B cell (primary cell): ENCODE measurements around the gene CXCL6. TPM values are rescaled to one million over a fixed set of nuclear protein-coding genes. Genes with fewer than 3 reads are reported as not detected.

Source experiments
- ATAC-seq: fragments of 200-7000 bp; cut with Tn5 transposase; one replicate; pipeline ENCODE4 v1.10.0; 2021; ENCODE audit warnings: low read depth, mild to moderate bottlenecking, moderate number of reproducible peaks, moderate library complexity
- CTCF ChIA-PET: fragments of 350-600 bp; sonication (Branson Sonifier 250); formaldehyde crosslinking; loops from one replicate; lab custom pipeline; 2021; ENCODE audit warnings: antibody characterized with exemption, inconsistent platforms; lab: Charles Lee
- POLR2A ChIA-PET: fragments of 350-600 bp; sonication (Branson Sonifier 250); formaldehyde crosslinking; loops from one replicate; lab custom pipeline; 2021; ENCODE audit warnings: antibody characterized with exemption; lab: Charles Lee
- DNase-seq: peaks from one replicate; pipeline ENCODE4 v3.0.0; 2013
- H2AFZ ChIP-seq: 2 replicates; pipeline ENCODE4 v1.6.1; 2012; ENCODE audit warnings: mild to moderate bottlenecking, low read depth, low read length; ENCODE audit not compliant: insufficient read depth, poor library complexity, severe bottlenecking
- H3K27ac ChIP-seq, 2 donors: 1 replicate in 1 of 2; 2 replicates in 1 of 2; pipeline ENCODE4 v1.5.1; 2012 to 2013; ENCODE audit warnings: low read length in 2 of 2, mild to moderate bottlenecking in 2 of 2, moderate library complexity in 1 of 2
- H3K27me3 ChIP-seq, 4 experiments: fragments of 200-600 bp in 1 of 4; sonication (generic) in 1 of 4; replicated peaks in 1 of 4; 1 replicate in 2 of 4; 2 replicates in 2 of 4; pipeline versions ENCODE4 v1.6.1 to v1.7.0; 2013 to 2016; ENCODE audit warnings: low read length in 3 of 4, mild to moderate bottlenecking in 2 of 4, mixed read lengths in 1 of 4, moderate library complexity in 1 of 4; ENCODE audit not compliant: insufficient read depth in 4 of 4, control insufficient read depth in 3 of 4; ENCODE audit errors: control extremely low read depth in 1 of 4
- H3K36me3 ChIP-seq, 2 experiments: replicated peaks in 1 of 2; 1 replicate in 1 of 2; 2 replicates in 1 of 2; pipeline versions ENCODE4 v1.6.1 to v1.7.1; 2013; ENCODE audit warnings: low read length in 1 of 2; ENCODE audit not compliant: insufficient read depth in 2 of 2, control insufficient read depth in 1 of 2; ENCODE audit errors: control extremely low read depth in 1 of 2, extremely low read depth in 1 of 2
- H3K4me1 ChIP-seq, 2 donors: fragments of 200-600 bp in 1 of 2; sonication (generic) in 1 of 2; 1 replicate in 1 of 2; 2 replicates in 1 of 2; pipeline versions ENCODE4 v1.5.1 to v1.6.1; 2013 to 2017; ENCODE audit warnings: low read length in 2 of 2; ENCODE audit not compliant: control insufficient read depth in 2 of 2, insufficient read depth in 2 of 2
- H3K4me2 ChIP-seq: replicated peaks from 2 replicates; pipeline ENCODE3; 2012; ENCODE audit warnings: mild to moderate bottlenecking, low read depth, low read length; ENCODE audit not compliant: poor library complexity, severe bottlenecking
- H3K4me3 ChIP-seq, 5 experiments: fragments of 200-600 bp in 1 of 5; sonication (generic) in 1 of 5; 1 replicate in 3 of 5; 2 replicates in 2 of 5; pipeline versions ENCODE4 v1.5.1 to v1.7.0; 2011 to 2016; ENCODE audit warnings: low read length in 4 of 5, mild to moderate bottlenecking in 4 of 5, low read depth in 2 of 5, control low read depth in 1 of 5, moderate library complexity in 1 of 5; ENCODE audit not compliant: insufficient read depth in 1 of 5; ENCODE audit errors: control extremely low read depth in 1 of 5, extremely low read depth in 1 of 5
- H3K79me2 ChIP-seq: fragments of 200-600 bp; sonication (generic); one replicate; pipeline ENCODE4 v1.6.0; 2016; ENCODE audit warnings: low read length; ENCODE audit not compliant: control insufficient read depth, insufficient read depth
- H3K9ac ChIP-seq: fragments of 200-600 bp; sonication (generic); 2 replicates; pipeline ENCODE4 v1.6.1; 2017; ENCODE audit warnings: mild to moderate bottlenecking, low read length, moderate library complexity
- H3K9me3 ChIP-seq, 3 donors: one replicate each; pipeline versions ENCODE4 v1.6.1 to v1.7.1; 2013; ENCODE audit warnings: low read length in 2 of 3; ENCODE audit not compliant: control insufficient read depth in 2 of 3, insufficient read depth in 1 of 3; ENCODE audit errors: control extremely low read depth in 1 of 3
- H4K20me1 ChIP-seq: 2 replicates; pipeline ENCODE4 v1.6.0; 2012; ENCODE audit warnings: mild to moderate bottlenecking, low read length; ENCODE audit not compliant: insufficient read depth, control insufficient read depth, poor library complexity, severe bottlenecking
- H3K27ac Mint-ChIP-seq: one replicate; pipeline ENCODE4 v1.8.0; 2021; ENCODE audit warnings: mixed read lengths
- H3K27me3 Mint-ChIP-seq: one replicate; pipeline ENCODE4 v1.8.0; 2021; ENCODE audit warnings: mixed read lengths
- H3K4me1 Mint-ChIP-seq: one replicate; pipeline ENCODE4 v1.8.0; 2021; ENCODE audit warnings: mixed read lengths
- H3K4me3 Mint-ChIP-seq: one replicate; pipeline ENCODE4 v1.8.0; 2021; ENCODE audit warnings: mixed read lengths
- H3K9me3 Mint-ChIP-seq: one replicate; pipeline ENCODE4 v1.8.0; 2022; ENCODE audit warnings: mixed read lengths; ENCODE audit not compliant: insufficient read depth
- EZH2 ChIP-seq: IDR thresholded peaks from 2 replicates; pipeline ENCODE4 v1.6.1; 2012; ENCODE audit warnings: borderline replicate concordance, low read depth, mild to moderate bottlenecking, moderate library complexity, low read length; ENCODE audit not compliant: insufficient read depth, poor library complexity, severe bottlenecking
- WGBS: methylation state at CpG from one replicate; pipeline ENCODE4 v1.1.5; 2013; ENCODE audit warnings: missing lambda C conversion rate; ENCODE audit not compliant: insufficient coverage; 5-methylcytosine and 5-hydroxymethylcytosine counted together
- intact Hi-C: fragments of 100-400 bp; cut with micrococcal nuclease; formaldehyde crosslinking; loops from one replicate; pipeline ENCODE4 v1.10.0; 2022
- polyA plus RNA-seq: library from polyadenylated mRNA; depleted of rRNA; stranded (reverse); fragments of >200 nt; gene quantifications from 2 replicates; pipeline ENCODE4 v1.2.3, GENCODE V29; 2012
- total RNA-seq, 2 donors: library from RNA; stranded (reverse); fragments of 120-200 nt in 1 of 2; gene quantifications; 1 replicate in 1 of 2; 2 replicates in 1 of 2; pipeline versions ENCODE4 v1.2.3 to v1.2.4, GENCODE V29; 2013 to 2022
- TF ChIP-seq, protein P1 (sequence below): fragments of 200-600 bp; IDR thresholded peaks from one replicate; pipeline ENCODE4 v1.8.0; 2022; ENCODE audit warnings: antibody characterized with exemption, mild to moderate bottlenecking

CXCL6 gene
- total and polyA plus RNA-seq, 2 donors (not counting 1 experiment from before 2014, with no cell fraction given): not detected

GRCh38 chr4:73875401-73875800 lies 38.9 kb downstream of the CXCL6 start:
- POLR2A ChIA-PET: no interaction called here
- H3K27ac ChIP-seq: no peak overlapping the region
- no peaks in the 10 kb centered on the region for H4K20me1 ChIP-seq
- H3K27me3 Mint-ChIP-seq: peaks cover 4% of the 10 kb centered on the region
- TF ChIP-seq, protein P1, sequence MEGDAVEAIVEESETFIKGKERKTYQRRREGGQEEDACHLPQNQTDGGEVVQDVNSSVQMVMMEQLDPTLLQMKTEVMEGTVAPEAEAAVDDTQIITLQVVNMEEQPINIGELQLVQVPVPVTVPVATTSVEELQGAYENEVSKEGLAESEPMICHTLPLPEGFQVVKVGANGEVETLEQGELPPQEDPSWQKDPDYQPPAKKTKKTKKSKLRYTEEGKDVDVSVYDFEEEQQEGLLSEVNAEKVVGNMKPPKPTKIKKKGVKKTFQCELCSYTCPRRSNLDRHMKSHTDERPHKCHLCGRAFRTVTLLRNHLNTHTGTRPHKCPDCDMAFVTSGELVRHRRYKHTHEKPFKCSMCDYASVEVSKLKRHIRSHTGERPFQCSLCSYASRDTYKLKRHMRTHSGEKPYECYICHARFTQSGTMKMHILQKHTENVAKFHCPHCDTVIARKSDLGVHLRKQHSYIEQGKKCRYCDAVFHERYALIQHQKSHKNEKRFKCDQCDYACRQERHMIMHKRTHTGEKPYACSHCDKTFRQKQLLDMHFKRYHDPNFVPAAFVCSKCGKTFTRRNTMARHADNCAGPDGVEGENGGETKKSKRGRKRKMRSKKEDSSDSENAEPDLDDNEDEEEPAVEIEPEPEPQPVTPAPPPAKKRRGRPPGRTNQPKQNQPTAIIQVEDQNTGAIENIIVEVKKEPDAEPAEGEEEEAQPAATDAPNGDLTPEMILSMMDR: no peak
- no peak for TF ChIP-seq EZH2
- H3K27ac Mint-ChIP-seq: no peak overlapping the region
- H2AFZ ChIP-seq: no peak overlapping the region
- no peak for DNase-seq
- no peaks in the 10 kb centered on the region for H3K36me3 ChIP-seq
- ATAC-seq: no peak
- H3K9me3 ChIP-seq: no peaks in the 10 kb centered on the region
- CTCF ChIA-PET: no interaction called here
- no peak overlapping the region for H3K4me3 Mint-ChIP-seq
- H3K4me3 ChIP-seq: no peak overlapping the region
- no peaks in the 10 kb centered on the region for H3K9me3 Mint-ChIP-seq
- WGBS: no CpG with 5 or more reads among the region's 1 CpG
- no peaks in the 10 kb centered on the region for H3K4me1 ChIP-seq
- H3K4me2 ChIP-seq: no peak overlapping the region
- peaks cover 0 to under 1% (median 0%) of the 10 kb centered on the region in 4 experiments for H3K27me3 ChIP-seq
- intact Hi-C loops: no loop called here
- no peaks in the 10 kb centered on the region for H3K79me2 ChIP-seq
- no peak overlapping the region for H3K9ac ChIP-seq
- no peaks in the 10 kb centered on the region for H3K4me1 Mint-ChIP-seq

GRCh38 chr4:73883306-73883705 lies 46.8 kb downstream of the CXCL6 start:
- Histone ChIP-seq H2AFZ (no peak overlapping the region), H3K27ac (no peak overlapping the region), H3K4me2 (no peak overlapping the region), H3K4me1 (no peaks in the 10 kb centered on the region), H3K9ac (no peak overlapping the region), H3K4me3 (no peak overlapping the region), H3K36me3 (no peaks in the 10 kb centered on the region), H3K79me2 (no peaks in the 10 kb centered on the region), H3K9me3 (no peaks in the 10 kb centered on the region), H4K20me1 (no peaks in the 10 kb centered on the region), H3K27me3 (no peaks in the 10 kb centered on the region)
- no CpG with 5 or more reads among the region's 1 CpG for WGBS
- H3K4me1 Mint-ChIP-seq: no peaks in the 10 kb centered on the region
- no peak overlapping the region for H3K27ac Mint-ChIP-seq
- ATAC-seq: no peak
- H3K27me3 Mint-ChIP-seq: peaks cover 11% of the 10 kb centered on the region
- TF ChIP-seq, protein P1: no peak
- no peak for TF ChIP-seq EZH2
- H3K4me3 Mint-ChIP-seq: no peak overlapping the region
- intact Hi-C loops: no loop called here
- no peaks in the 10 kb centered on the region for H3K9me3 Mint-ChIP-seq
- DNase-seq: no peak
- ChIA-PET CTCF (no interaction called here), POLR2A (no interaction called here)
